ENCODE results near the gene SLC29A2.
"Not testable (repeated sequence)": the region's sequence is repeated elsewhere in the genome, so short reads cannot be mapped to it uniquely, and the experiment has no call there.

The SLC29A2 gene

GRCh38 chr11:66380264-66380663 is 8.7 kb upstream of the SLC29A2 start:
- H3K4me1 ChIP-seq (ENCODE audit: control insufficient read depth, insufficient read depth, low read length, unreplicated experiment); H3K27me3 ChIP-seq (ENCODE audit: insufficient read depth, low read length); H3K36me3 ChIP-seq (ENCODE audit: insufficient read depth, low read length); H3K4me3 ChIP-seq (ENCODE audit: low read depth, low read length); H3K79me2 ChIP-seq (ENCODE audit: control insufficient read depth, insufficient read depth, low read length, unreplicated experiment); H2AFZ ChIP-seq (ENCODE audit: low read length, unreplicated experiment); H3K27ac ChIP-seq (ENCODE audit: low read depth, low read length): not testable (repeated sequence)

- not testable (repeated sequence) for H3K79me2 ChIP-seq (ENCODE audit: control insufficient read depth, insufficient read depth, low read length, unreplicated experiment); H3K27ac ChIP-seq (ENCODE audit: low read depth, low read length); H3K27me3 ChIP-seq (ENCODE audit: insufficient read depth, low read length); H3K4me3 ChIP-seq (ENCODE audit: low read depth, low read length); H2AFZ ChIP-seq (ENCODE audit: low read length, unreplicated experiment); H3K36me3 ChIP-seq (ENCODE audit: insufficient read depth, low read length)
- H3K4me1 ChIP-seq (ENCODE audit: control insufficient read depth, insufficient read depth, low read length, unreplicated experiment): peaks cover 25% of the 10 kb centered on the region
Observed at GRCh38 chr11:66373690-66374287, 2.2 kb upstream of the SLC29A2 start.

- no peaks in the 10 kb centered on the region for H3K79me2 ChIP-seq (ENCODE audit: control insufficient read depth, insufficient read depth, low read length, unreplicated experiment)
- no peak overlapping the region for H3K4me3 ChIP-seq (ENCODE audit: low read depth, low read length)
- peaks cover 25% of the 10 kb centered on the region for H3K4me1 ChIP-seq (ENCODE audit: control insufficient read depth, insufficient read depth, low read length, unreplicated experiment)
- no peak overlapping the region for H2AFZ ChIP-seq (ENCODE audit: low read length, unreplicated experiment)
- peaks cover 7% of the 10 kb centered on the region for H3K27me3 ChIP-seq (ENCODE audit: insufficient read depth, low read length)
- no peak overlapping the region for H3K27ac ChIP-seq (ENCODE audit: low read depth, low read length)
- H3K36me3 ChIP-seq (ENCODE audit: insufficient read depth, low read length): no peaks in the 10 kb centered on the region
Observed at GRCh38 chr11:66373265-66373664, 1.7 kb upstream of the SLC29A2 start.

- no peak overlapping the region for H3K27ac ChIP-seq (ENCODE audit: low read depth, low read length)
- H3K27me3 ChIP-seq (ENCODE audit: insufficient read depth, low read length): peaks cover 7% of the 10 kb centered on the region
- no peaks in the 10 kb centered on the region for H3K36me3 ChIP-seq (ENCODE audit: insufficient read depth, low read length)
- no peaks in the 10 kb centered on the region for H3K79me2 ChIP-seq (ENCODE audit: control insufficient read depth, insufficient read depth, low read length, unreplicated experiment)
- no peak overlapping the region for H3K4me3 ChIP-seq (ENCODE audit: low read depth, low read length)
- no peak overlapping the region for H2AFZ ChIP-seq (ENCODE audit: low read length, unreplicated experiment)
- H3K4me1 ChIP-seq (ENCODE audit: control insufficient read depth, insufficient read depth, low read length, unreplicated experiment): peaks cover 25% of the 10 kb centered on the region
Observed at GRCh38 chr11:66369073-66369894, 2.3 kb downstream of the SLC29A2 start.

- Histone ChIP-seq H2AFZ (ENCODE audit: low read length, unreplicated experiment) (no peak overlapping the region), H3K27ac (ENCODE audit: low read depth, low read length) (no peak overlapping the region), H3K36me3 (ENCODE audit: insufficient read depth, low read length) (no peaks in the 10 kb centered on the region), H3K4me3 (ENCODE audit: low read depth, low read length) (no peak overlapping the region), H3K4me1 (ENCODE audit: control insufficient read depth, insufficient read depth, low read length, unreplicated experiment) (peaks cover 25% of the 10 kb centered on the region), H3K79me2 (ENCODE audit: control insufficient read depth, insufficient read depth, low read length, unreplicated experiment) (no peaks in the 10 kb centered on the region), H3K27me3 (ENCODE audit: insufficient read depth, low read length) (peaks cover 7% of the 10 kb centered on the region)
Observed at GRCh38 chr11:66368484-66368883, 3.1 kb downstream of the SLC29A2 start.

GRCh38 chr11:66367561-66368312 is 3.8 kb downstream of the SLC29A2 start:
- Histone ChIP-seq H3K79me2 (ENCODE audit: control insufficient read depth, insufficient read depth, low read length, unreplicated experiment) (no peaks in the 10 kb centered on the region), H3K27me3 (ENCODE audit: insufficient read depth, low read length) (peaks cover 6% of the 10 kb centered on the region), H3K4me1 (ENCODE audit: control insufficient read depth, insufficient read depth, low read length, unreplicated experiment) (peaks cover 21% of the 10 kb centered on the region), H3K36me3 (ENCODE audit: insufficient read depth, low read length) (no peaks in the 10 kb centered on the region), H3K4me3 (ENCODE audit: low read depth, low read length) (no peak overlapping the region), H3K27ac (ENCODE audit: low read depth, low read length) (no peak overlapping the region), H2AFZ (ENCODE audit: low read length, unreplicated experiment) (no peak overlapping the region)

GRCh38 chr11:66366844-66367477 is 4.6 kb downstream of the SLC29A2 start:
- Histone ChIP-seq H3K79me2 (ENCODE audit: control insufficient read depth, insufficient read depth, low read length, unreplicated experiment) (no peaks in the 10 kb centered on the region), H3K27ac (ENCODE audit: low read depth, low read length) (no peak overlapping the region), H3K4me1 (ENCODE audit: control insufficient read depth, insufficient read depth, low read length, unreplicated experiment) (peaks cover 15% of the 10 kb centered on the region), H3K4me3 (ENCODE audit: low read depth, low read length) (no peak overlapping the region), H3K27me3 (ENCODE audit: insufficient read depth, low read length) (no peaks in the 10 kb centered on the region), H3K36me3 (ENCODE audit: insufficient read depth, low read length) (no peaks in the 10 kb centered on the region), H2AFZ (ENCODE audit: low read length, unreplicated experiment) (no peak overlapping the region)

GRCh38 chr11:66365711-66366619 is 5.6 kb downstream of the SLC29A2 start:
- H2AFZ ChIP-seq (ENCODE audit: low read length, unreplicated experiment): no peak overlapping the region
- H3K27me3 ChIP-seq (ENCODE audit: insufficient read depth, low read length): no peaks in the 10 kb centered on the region
- no peaks in the 10 kb centered on the region for H3K79me2 ChIP-seq (ENCODE audit: control insufficient read depth, insufficient read depth, low read length, unreplicated experiment)
- no peak overlapping the region for H3K4me3 ChIP-seq (ENCODE audit: low read depth, low read length)
- no peaks in the 10 kb centered on the region for H3K36me3 ChIP-seq (ENCODE audit: insufficient read depth, low read length)
- no peak overlapping the region for H3K27ac ChIP-seq (ENCODE audit: low read depth, low read length)
- peaks cover 13% of the 10 kb centered on the region for H3K4me1 ChIP-seq (ENCODE audit: control insufficient read depth, insufficient read depth, low read length, unreplicated experiment)

- Histone ChIP-seq H3K36me3 (ENCODE audit: insufficient read depth, low read length) (no peaks in the 10 kb centered on the region), H3K27me3 (ENCODE audit: insufficient read depth, low read length) (no peaks in the 10 kb centered on the region), H3K4me1 (ENCODE audit: control insufficient read depth, insufficient read depth, low read length, unreplicated experiment) (peaks cover 7% of the 10 kb centered on the region), H2AFZ (ENCODE audit: low read length, unreplicated experiment) (no peak overlapping the region), H3K79me2 (ENCODE audit: control insufficient read depth, insufficient read depth, low read length, unreplicated experiment) (no peaks in the 10 kb centered on the region), H3K4me3 (ENCODE audit: low read depth, low read length) (no peak overlapping the region), H3K27ac (ENCODE audit: low read depth, low read length) (no peak overlapping the region)
Observed at GRCh38 chr11:66365166-66365565, 6.4 kb downstream of the SLC29A2 start.
